OCI-LY1 (cell line): ENCODE data around the gene CYB5R4.

Source experiments
- H2AFZ ChIP-seq: fragments of 200-600 bp; sonication (generic), shearing (Covaris generic); 2 replicates; pipeline ENCODE4 v1.6.0; 2014; ENCODE audit warnings: antibody characterized with exemption, mild to moderate bottlenecking, low read length
- H3F3A ChIP-seq: fragments of 200-600 bp; sonication (generic), shearing (Covaris generic); 2 replicates; pipeline ENCODE4 v1.6.0; 2014; ENCODE audit warnings: mild to moderate bottlenecking, antibody characterized with exemption, low read length, moderate library complexity; ENCODE audit not compliant: insufficient read depth
- H3K27ac ChIP-seq: fragments of 200-600 bp; sonication (generic); 2 replicates; pipeline ENCODE4 v1.5.1; 2014; ENCODE audit warnings: low read length, mixed run types, mild to moderate bottlenecking, low read depth; ENCODE audit not compliant: poor library complexity, severe bottlenecking
- H3K27me3 ChIP-seq: fragments of 200-600 bp; sonication (generic); 2 replicates; pipeline ENCODE4 v1.6.0; 2014; ENCODE audit warnings: antibody characterized with exemption, mild to moderate bottlenecking, low read length, moderate library complexity; ENCODE audit not compliant: insufficient read depth
- H3K36me3 ChIP-seq: fragments of 200-600 bp; sonication (generic); 2 replicates; pipeline ENCODE4 v1.6.1; 2014; ENCODE audit warnings: mild to moderate bottlenecking, antibody characterized with exemption, low read length, moderate library complexity, mixed read lengths; ENCODE audit not compliant: insufficient read depth
- H3K4me1 ChIP-seq: fragments of 200-600 bp; sonication (generic); 2 replicates; pipeline ENCODE4 v1.5.1; 2014; ENCODE audit warnings: mild to moderate bottlenecking, low read length, moderate library complexity; ENCODE audit not compliant: insufficient read depth, severe bottlenecking
- H3K4me2 ChIP-seq: fragments of 200-600 bp; sonication (generic), shearing (Covaris generic); 2 replicates; pipeline ENCODE4 v1.6.1; 2014; ENCODE audit warnings: low read length
- H3K4me3 ChIP-seq: fragments of 200-600 bp; sonication (generic); 2 replicates; pipeline ENCODE4 v1.5.1; 2014; ENCODE audit warnings: low read length, low read depth, mild to moderate bottlenecking, mixed read lengths; ENCODE audit not compliant: poor library complexity, severe bottlenecking
- H3K79me2 ChIP-seq: fragments of 200-600 bp; shearing (Covaris generic); 2 replicates; pipeline ENCODE4 v1.6.1; 2016; ENCODE audit warnings: mixed run types, low read length, mixed read lengths; ENCODE audit not compliant: insufficient read depth
- H3K9ac ChIP-seq: fragments of 200-600 bp; sonication (generic), shearing (Covaris generic); 2 replicates; pipeline ENCODE4 v1.6.1; 2014; ENCODE audit warnings: mild to moderate bottlenecking, low read length, mixed read lengths
- H3K9me2 ChIP-seq: fragments of 200-600 bp; sonication (generic), shearing (Covaris generic); 2 replicates; pipeline ENCODE4 v1.6.1; 2014; ENCODE audit warnings: low read depth, mild to moderate bottlenecking, low read length, mixed read lengths
- H3K9me3 ChIP-seq: fragments of 200-600 bp; shearing (Covaris generic); 2 replicates; pipeline ENCODE4 v1.6.1; 2014; ENCODE audit warnings: low read length, mixed read lengths
- H4K20me1 ChIP-seq: fragments of 200-600 bp; sonication (generic), shearing (Covaris generic); 2 replicates; pipeline ENCODE4 v1.6.0; 2016; ENCODE audit warnings: mild to moderate bottlenecking, low read length; ENCODE audit not compliant: insufficient read depth
- EZH2 ChIP-seq: fragments of 200-600 bp; sonication (generic), shearing (Covaris generic); IDR thresholded peaks from 2 replicates; pipeline ENCODE4 v1.8.0; 2017; ENCODE audit warnings: borderline replicate concordance, mixed run types, mild to moderate bottlenecking, antibody characterized with exemption, low read length, moderate library complexity, mixed read lengths
- TF ChIP-seq, protein P1 (sequence below): fragments of 200-600 bp; sonication (generic), shearing (Covaris generic); IDR thresholded peaks from 2 replicates; pipeline ENCODE4 v1.5.1; 2017; ENCODE audit warnings: mild to moderate bottlenecking, antibody characterized with exemption, low read length, moderate library complexity, mixed read lengths

CYB5R4 gene

DNA sequence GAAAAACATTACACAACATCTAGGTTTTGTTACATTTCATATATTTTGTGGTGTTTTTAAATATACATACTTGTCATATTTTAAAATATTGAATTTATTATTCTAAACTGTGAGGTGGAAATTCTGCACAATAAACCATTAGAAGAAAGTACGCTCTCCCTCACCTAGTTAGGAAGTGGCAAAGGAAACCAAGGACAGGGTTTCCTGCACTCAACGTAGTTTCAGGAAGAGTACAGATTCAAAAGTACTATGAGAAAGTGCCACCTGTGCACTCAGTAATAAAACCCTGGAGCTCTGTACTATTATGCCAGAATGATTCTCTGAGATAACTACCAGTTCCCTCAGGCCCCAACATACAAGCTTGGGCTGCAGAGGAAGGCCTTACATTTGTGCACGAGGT lies 119.5 kb downstream of the CYB5R4 start:
- Histone ChIP-seq H3K27ac (no peak overlapping the region), H3K9ac (no peak overlapping the region), H4K20me1 (no peaks in the 10 kb centered on the region), H2AFZ (no peak overlapping the region), H3K79me2 (no peaks in the 10 kb centered on the region), H3K4me2 (no peak overlapping the region), H3F3A (no peaks in the 10 kb centered on the region), H3K4me3 (no peak overlapping the region), H3K9me2 (no peaks in the 10 kb centered on the region), H3K9me3 (0 out of 2 replicates have a peak, but pooled peaks cover 3% of the 10 kb centered on the region), H3K4me1 (no peaks in the 10 kb centered on the region), H3K27me3 (no peaks in the 10 kb centered on the region), H3K36me3 (no peaks in the 10 kb centered on the region)
- TF ChIP-seq, protein P1, sequence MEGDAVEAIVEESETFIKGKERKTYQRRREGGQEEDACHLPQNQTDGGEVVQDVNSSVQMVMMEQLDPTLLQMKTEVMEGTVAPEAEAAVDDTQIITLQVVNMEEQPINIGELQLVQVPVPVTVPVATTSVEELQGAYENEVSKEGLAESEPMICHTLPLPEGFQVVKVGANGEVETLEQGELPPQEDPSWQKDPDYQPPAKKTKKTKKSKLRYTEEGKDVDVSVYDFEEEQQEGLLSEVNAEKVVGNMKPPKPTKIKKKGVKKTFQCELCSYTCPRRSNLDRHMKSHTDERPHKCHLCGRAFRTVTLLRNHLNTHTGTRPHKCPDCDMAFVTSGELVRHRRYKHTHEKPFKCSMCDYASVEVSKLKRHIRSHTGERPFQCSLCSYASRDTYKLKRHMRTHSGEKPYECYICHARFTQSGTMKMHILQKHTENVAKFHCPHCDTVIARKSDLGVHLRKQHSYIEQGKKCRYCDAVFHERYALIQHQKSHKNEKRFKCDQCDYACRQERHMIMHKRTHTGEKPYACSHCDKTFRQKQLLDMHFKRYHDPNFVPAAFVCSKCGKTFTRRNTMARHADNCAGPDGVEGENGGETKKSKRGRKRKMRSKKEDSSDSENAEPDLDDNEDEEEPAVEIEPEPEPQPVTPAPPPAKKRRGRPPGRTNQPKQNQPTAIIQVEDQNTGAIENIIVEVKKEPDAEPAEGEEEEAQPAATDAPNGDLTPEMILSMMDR: no peak
- TF ChIP-seq EZH2: no peak

DNA sequence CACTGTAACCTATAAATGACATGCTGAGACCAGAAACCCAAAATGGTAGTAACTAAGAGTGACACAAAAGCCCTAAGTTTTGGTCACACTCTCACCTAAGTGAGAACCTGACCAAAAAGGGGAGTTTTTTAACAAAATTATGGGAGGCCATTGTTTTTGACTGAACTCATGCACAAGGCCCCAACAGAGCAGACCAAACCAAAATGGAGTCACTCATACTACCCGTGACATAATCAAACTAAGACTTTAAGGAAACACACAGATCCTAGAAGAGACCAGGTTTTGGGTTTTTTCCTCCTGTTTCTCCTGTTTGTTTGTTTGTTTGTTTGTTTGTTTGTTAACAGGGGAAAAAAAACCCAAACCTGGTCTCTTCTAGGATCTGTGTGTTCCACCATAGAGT lies 124.9 kb downstream of the CYB5R4 start:
- no peaks in the 10 kb centered on the region for H3F3A ChIP-seq
- no peaks in the 10 kb centered on the region for H3K36me3 ChIP-seq
- no peaks in the 10 kb centered on the region for H3K79me2 ChIP-seq
- H4K20me1 ChIP-seq: no peaks in the 10 kb centered on the region
- H3K4me2 ChIP-seq: no peak overlapping the region
- TF ChIP-seq, protein P1: no peak
- TF ChIP-seq EZH2: no peak
- no peak overlapping the region for H3K4me3 ChIP-seq
- H3K9me3 ChIP-seq: 0 out of 2 replicates have a peak, but pooled peaks cover 3% of the 10 kb centered on the region
- H3K9me2 ChIP-seq: no peaks in the 10 kb centered on the region
- H3K4me1 ChIP-seq: no peaks in the 10 kb centered on the region
- H2AFZ ChIP-seq: no peak overlapping the region
- H3K9ac ChIP-seq: no peak overlapping the region
- H3K27ac ChIP-seq: no peak overlapping the region
- H3K27me3 ChIP-seq: no peaks in the 10 kb centered on the region

DNA sequence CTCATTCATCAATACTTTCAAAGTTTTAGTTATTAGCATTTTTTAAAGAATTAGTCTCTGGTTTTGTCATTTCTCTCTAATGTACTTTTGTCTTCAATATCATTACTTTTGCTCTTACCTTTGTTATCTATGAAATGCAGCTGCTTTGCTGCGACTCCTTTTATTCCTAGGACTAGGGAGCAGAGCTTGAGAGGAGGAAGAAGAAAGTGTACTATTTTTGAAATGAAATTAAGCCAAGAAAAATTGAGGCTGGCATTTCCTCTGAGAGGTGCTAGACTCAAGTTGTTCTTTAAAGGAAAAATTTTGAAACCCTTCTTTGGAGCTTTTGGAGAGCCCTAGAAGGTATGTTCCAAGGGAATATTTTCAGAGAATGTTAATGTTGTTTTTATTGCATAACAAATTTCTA lies 125.8 kb downstream of the CYB5R4 start:
- no peaks in the 10 kb centered on the region for H3K9me2 ChIP-seq
- H3F3A ChIP-seq: no peaks in the 10 kb centered on the region
- H3K27ac ChIP-seq: no peak overlapping the region
- H2AFZ ChIP-seq: no peak overlapping the region
- no peak overlapping the region for H3K9ac ChIP-seq
- H3K9me3 ChIP-seq: 0 out of 2 replicates have a peak, but pooled peaks cover 3% of the 10 kb centered on the region
- H3K36me3 ChIP-seq: no peaks in the 10 kb centered on the region
- H3K4me2 ChIP-seq: no peak overlapping the region
- no peak overlapping the region for H3K4me3 ChIP-seq
- no peaks in the 10 kb centered on the region for H3K79me2 ChIP-seq
- H3K4me1 ChIP-seq: no peaks in the 10 kb centered on the region
- H4K20me1 ChIP-seq: no peaks in the 10 kb centered on the region
- no peaks in the 10 kb centered on the region for H3K27me3 ChIP-seq
- TF ChIP-seq, protein P1: no peak
- no peak for TF ChIP-seq EZH2
